Esophagus squamous epithelium (tissue), 5 donors: ENCODE measurements around the gene SLC34A2. TPM values are rescaled to one million over a fixed set of nuclear protein-coding genes. Genes with fewer than 3 reads are reported as not detected.

Source experiments
- DNase-seq: peaks from one replicate; lab custom pipeline; 2025; lab: John Stamatoyannopoulos, UW
- H3K27ac ChIP-seq, 4 donors: fragments of 200-600 bp; sonication (generic); one replicate each; pipeline ENCODE4 v1.5.1; 2016 to 2019; ENCODE audit warnings: mild to moderate bottlenecking in 1 of 4
- H3K27me3 ChIP-seq, 4 donors: fragments of 200-600 bp; sonication (generic); 1 replicate in 3 of 4; 2 replicates in 1 of 4; pipeline versions ENCODE4 v1.5.1 to v1.6.0; 2017 to 2021; ENCODE audit warnings: antibody characterized with exemption in 1 of 4
- H3K36me3 ChIP-seq, 3 donors: fragments of 200-600 bp; sonication (generic); one replicate each; pipeline ENCODE4 v1.5.1; 2016 to 2019
- H3K4me1 ChIP-seq, 3 donors: fragments of 200-600 bp; sonication (generic); one replicate each; pipeline ENCODE4 v1.5.1; 2017 to 2019
- H3K4me3 ChIP-seq, 4 donors: fragments of 200-600 bp; sonication (generic); 1 replicate in 3 of 4; 2 replicates in 1 of 4; pipeline ENCODE4 v1.5.1; 2016 to 2019; ENCODE audit warnings: mild to moderate bottlenecking in 2 of 4, moderate library complexity in 1 of 4
- H3K9me3 ChIP-seq, 3 donors: fragments of 200-600 bp; sonication (generic); one replicate each; pipeline ENCODE4 v1.5.1; 2016 to 2019
- POLR2A ChIP-seq, 4 donors: fragments of 450-650 bp; IDR thresholded peaks; one replicate each; pipeline ENCODE4 v1.6.1; 2017; ENCODE audit warnings: antibody characterized with exemption in 4 of 4, mild to moderate bottlenecking in 4 of 4, moderate library complexity in 3 of 4
- WGBS, 2 donors: methylation state at CpG; one replicate each; pipeline ENCODE4 v1.1.5; 2018; 5-methylcytosine and 5-hydroxymethylcytosine counted together
- intact Hi-C: fragments of 100-400 bp; cut with DNase I; formaldehyde crosslinking; loops from one replicate; pipeline ENCODE4 v1.15.0; 2022
- total RNA-seq, 4 donors: library from RNA; depleted of rRNA; stranded (reverse); fragments of >200 nt; gene quantifications; one replicate each; pipeline ENCODE4 v1.1.0, GENCODE V29; 2016
- TF ChIP-seq, protein P1 (sequence below), 6 experiments: fragments of 450-650 bp in 4 of 6; fragments of 200-600 bp in 2 of 6; sonication (generic) in 2 of 6; IDR thresholded peaks; one replicate each; pipeline ENCODE4 v1.5.1; 2016 to 2019; ENCODE audit warnings: antibody characterized with exemption in 6 of 6, mild to moderate bottlenecking in 4 of 6, moderate library complexity in 4 of 6
- donor health status: DM: yes; HTN: yes; CAD: no.

The SLC34A2 gene
- total RNA-seq, 4 donors from 2014 or later = 0.15 to 7.9 (median 0.76) TPM; not detected in 1

DNA sequence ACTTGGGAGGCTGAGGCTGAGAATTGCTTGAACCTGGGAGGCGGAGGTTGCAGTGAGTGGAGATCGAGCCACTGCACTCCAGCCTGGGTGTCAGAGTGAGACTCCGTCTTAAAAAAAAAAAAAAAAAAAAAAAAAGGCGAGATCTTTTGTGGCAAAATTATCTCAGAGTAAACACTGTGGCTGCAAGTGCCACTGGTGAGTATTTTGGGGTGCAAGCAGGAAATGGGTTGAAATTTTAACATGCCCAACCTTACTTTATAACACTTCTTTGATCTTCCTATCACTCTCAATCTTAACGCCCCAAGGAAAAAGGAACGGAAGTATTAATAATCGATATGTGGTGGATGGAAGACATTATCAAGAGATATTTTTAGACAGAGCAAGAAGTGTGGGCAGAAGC is 32.1 kb downstream of the SLC34A2 start:
- Histone ChIP-seq H3K27ac (no peak overlapping the region), H3K36me3 (no peaks in the 10 kb centered on the region), H3K4me3 (no peak overlapping the region), H3K9me3 (peaks cover 0 to 27% (median 16%) of the 10 kb centered on the region in 3 donors), H3K27me3 (no peaks in the 10 kb centered on the region), H3K4me1 (no peaks in the 10 kb centered on the region)
- no peak for TF ChIP-seq POLR2A (IDR thresholded peaks at IDR 0.05)
- TF ChIP-seq, protein P1, sequence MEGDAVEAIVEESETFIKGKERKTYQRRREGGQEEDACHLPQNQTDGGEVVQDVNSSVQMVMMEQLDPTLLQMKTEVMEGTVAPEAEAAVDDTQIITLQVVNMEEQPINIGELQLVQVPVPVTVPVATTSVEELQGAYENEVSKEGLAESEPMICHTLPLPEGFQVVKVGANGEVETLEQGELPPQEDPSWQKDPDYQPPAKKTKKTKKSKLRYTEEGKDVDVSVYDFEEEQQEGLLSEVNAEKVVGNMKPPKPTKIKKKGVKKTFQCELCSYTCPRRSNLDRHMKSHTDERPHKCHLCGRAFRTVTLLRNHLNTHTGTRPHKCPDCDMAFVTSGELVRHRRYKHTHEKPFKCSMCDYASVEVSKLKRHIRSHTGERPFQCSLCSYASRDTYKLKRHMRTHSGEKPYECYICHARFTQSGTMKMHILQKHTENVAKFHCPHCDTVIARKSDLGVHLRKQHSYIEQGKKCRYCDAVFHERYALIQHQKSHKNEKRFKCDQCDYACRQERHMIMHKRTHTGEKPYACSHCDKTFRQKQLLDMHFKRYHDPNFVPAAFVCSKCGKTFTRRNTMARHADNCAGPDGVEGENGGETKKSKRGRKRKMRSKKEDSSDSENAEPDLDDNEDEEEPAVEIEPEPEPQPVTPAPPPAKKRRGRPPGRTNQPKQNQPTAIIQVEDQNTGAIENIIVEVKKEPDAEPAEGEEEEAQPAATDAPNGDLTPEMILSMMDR (IDR thresholded peaks at IDR 0.05) = no peak
- no peak for DNase-seq
- intact Hi-C loops = no loop called here
- 86 to 91% methylated on average over 7 of the region's 7 CpGs for WGBS, 2 donors

DNA sequence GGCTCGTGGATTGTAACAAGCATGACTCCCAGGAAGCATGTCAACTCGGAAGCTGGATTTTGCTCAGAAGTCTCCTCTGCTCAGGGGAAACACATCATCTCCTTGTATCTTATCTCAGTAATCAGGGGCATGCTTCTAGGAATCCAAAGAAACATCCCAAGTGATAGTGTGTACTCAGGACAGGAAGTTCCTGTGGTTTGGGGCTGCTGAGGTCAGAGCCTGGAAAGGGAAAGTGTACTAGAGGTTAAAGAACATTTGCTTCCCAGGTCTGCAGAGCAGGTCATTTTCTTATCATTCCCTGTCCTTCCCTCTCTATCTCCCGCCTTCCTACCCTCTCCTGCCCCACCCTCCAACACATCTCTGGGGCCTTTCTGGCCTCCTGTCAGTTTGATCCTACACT is 38.8 kb downstream of the SLC34A2 start:
- DNase-seq = no peak
- intact Hi-C loops = no loop called here
- H3K4me1 ChIP-seq = no peaks in the 10 kb centered on the region
- H3K36me3 ChIP-seq = no peaks in the 10 kb centered on the region
- peaks cover 0 to 28% (median 0%) of the 10 kb centered on the region in 4 donors for H3K27me3 ChIP-seq
- no peak overlapping the region for H3K27ac ChIP-seq
- H3K9me3 ChIP-seq = peaks cover 0 to 30% (median 19%) of the 10 kb centered on the region in 3 donors
- WGBS, 2 donors = 44 to 71% methylated on average over 2 to 3 of the region's 3 CpGs
- no peak for TF ChIP-seq POLR2A (IDR thresholded peaks at IDR 0.05)
- TF ChIP-seq, protein P1 (IDR thresholded peaks at IDR 0.05) = no peak
- no peak overlapping the region for H3K4me3 ChIP-seq

DNA sequence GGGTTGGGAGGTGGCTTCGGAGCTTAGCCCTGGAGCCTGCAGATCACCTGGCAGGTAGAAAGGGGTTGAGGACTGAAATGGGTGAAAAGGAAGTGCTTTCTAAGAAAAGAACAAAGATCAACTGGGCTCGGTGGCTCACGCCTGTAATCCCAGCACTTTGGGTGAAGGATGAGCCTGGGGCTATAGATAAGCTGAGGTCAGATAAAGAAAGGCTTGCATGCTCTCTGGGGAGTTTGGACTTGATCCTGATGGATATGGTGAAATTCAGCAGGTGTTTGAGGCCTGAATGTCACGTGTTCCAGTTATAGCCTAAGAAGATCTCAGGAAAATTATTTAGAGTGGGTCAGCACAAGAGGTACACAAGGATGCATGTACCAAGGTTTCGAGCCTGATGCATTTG is 40.8 kb downstream of the SLC34A2 start:
- Histone ChIP-seq H3K36me3 (no peaks in the 10 kb centered on the region), H3K4me3 (no peak overlapping the region), H3K27ac (no peak overlapping the region), H3K9me3 (peaks cover 0 to 16% (median 12%) of the 10 kb centered on the region in 3 donors), H3K27me3 (peaks cover 0 to 30% (median 0%) of the 10 kb centered on the region in 4 donors), H3K4me1 (no peaks in the 10 kb centered on the region)
- no peak for DNase-seq
- TF ChIP-seq POLR2A (IDR thresholded peaks at IDR 0.05) = no peak
- TF ChIP-seq, protein P1 (IDR thresholded peaks at IDR 0.05) = no peak
- 59 to 64% methylated on average over 5 of the region's 5 CpGs for WGBS, 2 donors
- intact Hi-C loops = no loop called here

DNA sequence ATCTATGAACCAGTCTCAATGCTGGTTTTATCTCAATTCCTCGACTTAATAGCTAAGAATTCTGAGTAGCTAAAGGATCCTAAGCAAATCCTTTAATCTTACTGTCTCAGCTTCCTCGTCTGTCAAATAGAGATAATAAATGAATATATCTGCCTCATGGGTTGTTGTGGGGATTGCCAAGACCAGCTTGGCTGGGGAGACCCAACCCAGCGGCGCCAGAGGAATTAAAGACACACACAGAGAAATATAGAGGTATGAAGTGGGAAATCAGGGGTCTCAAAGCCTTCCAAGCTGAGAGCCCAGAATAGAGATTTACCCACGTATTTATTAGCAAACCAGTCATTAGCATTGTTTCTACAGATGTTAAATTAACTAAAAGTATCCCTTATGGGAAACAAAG is 41.9 kb downstream of the SLC34A2 start:
- Histone ChIP-seq H3K4me3 (no peak overlapping the region), H3K9me3 (peaks cover 0 to 5% (median 3%) of the 10 kb centered on the region in 3 donors), H3K36me3 (no peaks in the 10 kb centered on the region), H3K27ac (no peak overlapping the region), H3K4me1 (no peaks in the 10 kb centered on the region), H3K27me3 (peaks cover 0 to 30% (median 0%) of the 10 kb centered on the region in 4 donors)
- WGBS, 2 donors = 60 to 62% methylated on average over 5 of the region's 5 CpGs
- DNase-seq = no peak
- TF ChIP-seq, protein P1 (IDR thresholded peaks at IDR 0.05) = no peak
- no peak for TF ChIP-seq POLR2A (IDR thresholded peaks at IDR 0.05)
- intact Hi-C loops = no loop called here

DNA sequence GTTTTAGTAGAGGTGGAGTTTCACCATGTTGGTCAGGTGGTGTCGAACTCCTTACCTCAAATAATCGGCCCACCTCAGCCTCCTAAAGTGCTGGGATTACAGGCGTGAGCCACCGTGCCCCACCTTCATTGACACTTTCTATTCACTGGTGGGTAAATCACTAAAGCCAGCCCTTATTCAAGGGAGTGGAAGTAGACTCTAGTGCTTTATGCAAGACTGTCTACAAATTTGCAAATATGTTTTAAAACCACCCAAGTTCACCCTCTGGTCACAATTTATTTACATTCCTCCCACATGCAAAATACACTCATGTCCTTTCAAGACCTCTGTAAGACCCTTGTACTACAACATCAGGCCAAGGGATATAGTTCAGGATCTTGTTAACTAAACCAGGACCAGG is 45.0 kb downstream of the SLC34A2 start:
- 77 to 100% methylated on average over 1 to 4 of the region's 4 CpGs for WGBS, 2 donors
- Histone ChIP-seq H3K9me3 (peaks cover 0 to 3% (median 0%) of the 10 kb centered on the region in 3 donors), H3K36me3 (no peaks in the 10 kb centered on the region), H3K4me1 (no peaks in the 10 kb centered on the region), H3K27me3 (peaks cover 0 to 14% (median 0%) of the 10 kb centered on the region in 4 donors), H3K4me3 (no peak overlapping the region), H3K27ac (no peak overlapping the region)
- no peak for DNase-seq
- intact Hi-C loops = no loop called here
- TF ChIP-seq, protein P1 (IDR thresholded peaks at IDR 0.05) = no peak
- no peak for TF ChIP-seq POLR2A (IDR thresholded peaks at IDR 0.05)
